BJ (cell line): ENCODE measurements around the gene IQGAP1. TPM values are rescaled to one million over a fixed set of nuclear protein-coding genes. Genes with fewer than 3 reads are reported as not detected.
A peak's percentile ranks its signal among the peaks of the same experiment; 100 is the strongest.

Source experiments
- CTCF ChIA-PET: fragments of 350-600 bp; formaldehyde crosslinking; extraction: SDS; loops from one replicate; lab custom pipeline; 2021; ENCODE audit warnings: antibody characterized with exemption, inconsistent platforms; lab: Yijun Ruan, JAX
- POLR2A ChIA-PET: fragments of 300-600 bp; sonication (Branson Sonifier 250); formaldehyde crosslinking; extraction: SDS; loops from one replicate; lab custom pipeline; 2021; ENCODE audit warnings: antibody characterized with exemption; lab: Charles Lee
- DNase-seq: peaks from one replicate; pipeline ENCODE4 v3.0.0-alpha.2; 2011; ENCODE audit warnings: low read depth
- H3K27me3 ChIP-seq: 2 replicates; pipeline ENCODE4 v1.6.0; 2011; ENCODE audit warnings: low read length; ENCODE audit not compliant: control insufficient read depth, insufficient read depth
- H3K36me3 ChIP-seq: 2 replicates; pipeline ENCODE4 v1.5.1; 2011; ENCODE audit warnings: low read length; ENCODE audit not compliant: control insufficient read depth, insufficient read depth
- H3K4me3 ChIP-seq: 2 replicates; pipeline ENCODE4 v1.5.1; 2011; ENCODE audit warnings: low read depth, mild to moderate bottlenecking, control low read depth, low read length
- CTCF ChIP-seq: IDR thresholded peaks from 2 replicates; pipeline ENCODE4 v1.5.1; 2011; ENCODE audit warnings: low read depth, mild to moderate bottlenecking, control low read depth, inconsistent platforms, low read length, moderate library complexity; ENCODE audit not compliant: insufficient read depth
- polyA plus RNA-seq: library from polyadenylated mRNA; depleted of rRNA; stranded (reverse); fragments of >200 nt; gene quantifications from 2 replicates; pipeline ENCODE4 v1.2.3, GENCODE V29; 2011

IQGAP1 gene
- polyA plus RNA-seq, 1 experiment, result 88.7 TPM

- ChIA-PET CTCF (no interaction called here), POLR2A (no interaction called here)
- no peaks in the 10 kb centered on the region for H3K36me3 ChIP-seq
These were observed 6.0 kb downstream of the IQGAP1 start for GRCh38 chr15:90394074-90394473.

GRCh38 chr15:90394748-90395442 lies 6.9 kb downstream of the IQGAP1 start:
- TF ChIP-seq CTCF, result no peak
- CTCF ChIA-PET, result interaction anchor here (0.8 to 1.0 kb wide), 2 partner anchors 32 to 74 kb away, joined by 3 read pairs; no protein-coding TSS in a partner anchor
- no peaks in the 10 kb centered on the region for H3K27me3 ChIP-seq
- DNase-seq, result no peak
- POLR2A ChIA-PET, result interaction anchor here (0.5 kb wide), 1 partner anchor 129 kb away, joined by 6 read pairs; no protein-coding TSS in a partner anchor
- H3K36me3 ChIP-seq, result no peaks in the 10 kb centered on the region
- no peak overlapping the region for H3K4me3 ChIP-seq

More at GRCh38 chr15:90394074-90394473, 6.0 kb downstream of the IQGAP1 start:
- Histone ChIP-seq H3K27me3 (no peaks in the 10 kb centered on the region), H3K4me3 (no peak overlapping the region)
- no peak for DNase-seq
- no peak for TF ChIP-seq CTCF

- CTCF ChIA-PET, result interaction anchor here (0.8 to 1.1 kb wide), 2 partner anchors 34 to 76 kb away, joined by 3 to 4 read pairs; no protein-coding TSS in a partner anchor
- H3K27me3 ChIP-seq, result no peaks in the 10 kb centered on the region
- no peak for DNase-seq
- TF ChIP-seq CTCF, result no peak
- POLR2A ChIA-PET, result no interaction called here
- H3K36me3 ChIP-seq, result no peaks in the 10 kb centered on the region
- no peak overlapping the region for H3K4me3 ChIP-seq
These were observed 8.3 kb downstream of the IQGAP1 start for GRCh38 chr15:90396321-90396720.

GRCh38 chr15:90400005-90400758 lies 12.1 kb downstream of the IQGAP1 start:
- no peak overlapping the region for H3K4me3 ChIP-seq
- no peaks in the 10 kb centered on the region for H3K27me3 ChIP-seq
- DNase-seq, result no peak
- TF ChIP-seq CTCF, result no peak
- H3K36me3 ChIP-seq, result no peaks in the 10 kb centered on the region
- CTCF ChIA-PET, result interaction anchor here (0.6 to 2.1 kb wide), 4 partner anchors 9 to 82 kb away, joined by 3 to 6 read pairs (median 4); no protein-coding TSS in a partner anchor
- POLR2A ChIA-PET, result no interaction called here

GRCh38 chr15:90400759-90401314 lies 12.8 kb downstream of the IQGAP1 start:
- no peak for TF ChIP-seq CTCF
- H3K36me3 ChIP-seq, result no peaks in the 10 kb centered on the region
- no peak overlapping the region for H3K4me3 ChIP-seq
- ChIA-PET CTCF (interaction anchor here (0.5 to 2.1 kb wide), 4 partner anchors 10 to 89 kb away, joined by 3 to 6 read pairs (median 4); no protein-coding TSS in a partner anchor), POLR2A (no interaction called here)
- no peaks in the 10 kb centered on the region for H3K27me3 ChIP-seq
- peak; percentile 83 for DNase-seq
